HG02943 (cell line): ENCODE data around the gene ARID3B.
"Not testable (repeated sequence)": the region's sequence is repeated elsewhere in the genome, so short reads cannot be mapped to it uniquely, and the experiment has no call there.

Experiments
- ATAC-seq: cut with Tn5 transposase; IDR thresholded peaks from one replicate; pipeline ENCODE4 v1.9.1; 2021; ENCODE audit warnings: mild to moderate bottlenecking, low read depth, moderate library complexity; ENCODE audit not compliant: unreplicated experiment

The ARID3B gene

DNA sequence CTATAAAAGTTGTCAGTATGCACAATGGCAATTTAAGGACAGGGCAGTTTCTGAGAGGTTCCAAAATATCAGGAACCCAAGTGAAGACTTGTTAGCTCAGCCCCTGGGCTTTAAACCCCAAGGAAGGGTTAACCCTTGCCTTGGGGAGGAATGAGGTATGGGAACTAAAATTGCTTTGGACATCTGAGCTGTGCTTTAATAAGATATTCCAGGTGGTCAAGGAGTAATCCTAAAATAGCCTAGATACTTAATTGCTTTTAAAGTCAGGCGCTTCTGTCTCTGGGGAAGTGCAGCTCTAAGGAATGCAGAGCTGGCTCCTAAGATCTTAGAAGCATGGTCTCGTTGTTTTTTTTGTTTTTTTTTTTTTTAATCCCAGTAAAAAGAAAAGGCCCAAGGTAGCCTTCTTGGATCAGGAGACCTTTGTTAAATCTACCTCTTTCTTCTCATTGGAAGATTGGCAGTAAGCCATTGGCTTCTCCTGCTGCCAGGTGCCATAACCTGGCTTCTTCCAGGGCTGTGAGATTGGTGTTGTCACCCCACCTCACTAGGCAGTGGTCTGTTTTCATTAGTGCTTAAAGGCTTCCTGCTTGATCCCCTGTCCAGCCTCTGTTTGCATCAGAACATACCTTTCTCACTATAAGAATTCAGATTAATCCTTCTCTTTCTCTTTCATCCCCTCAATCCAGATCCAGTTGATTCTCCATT, 24.5 kb downstream of the ARID3B start:
- ATAC-seq = no peak

DNA sequence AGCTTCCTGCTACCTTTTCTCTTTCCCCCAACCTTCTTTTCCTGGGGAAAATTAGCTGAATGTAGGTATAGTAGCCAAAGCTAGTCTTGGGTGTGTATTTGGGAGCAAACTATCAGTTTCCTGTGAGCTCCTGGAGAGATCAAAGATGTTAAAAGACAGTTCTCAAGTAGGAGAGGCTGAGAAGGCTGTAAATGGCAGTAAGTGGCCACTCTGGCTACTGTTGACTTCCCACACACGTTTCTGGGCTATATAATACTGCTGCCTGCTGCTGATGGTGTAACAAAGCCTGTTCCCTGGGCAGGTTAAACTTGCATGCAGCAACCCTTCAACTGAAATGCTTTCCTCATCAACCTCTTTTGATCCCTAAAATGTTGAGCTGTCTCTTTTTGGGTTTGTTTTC, 27.6 kb downstream of the ARID3B start:
- no peak for ATAC-seq

DNA sequence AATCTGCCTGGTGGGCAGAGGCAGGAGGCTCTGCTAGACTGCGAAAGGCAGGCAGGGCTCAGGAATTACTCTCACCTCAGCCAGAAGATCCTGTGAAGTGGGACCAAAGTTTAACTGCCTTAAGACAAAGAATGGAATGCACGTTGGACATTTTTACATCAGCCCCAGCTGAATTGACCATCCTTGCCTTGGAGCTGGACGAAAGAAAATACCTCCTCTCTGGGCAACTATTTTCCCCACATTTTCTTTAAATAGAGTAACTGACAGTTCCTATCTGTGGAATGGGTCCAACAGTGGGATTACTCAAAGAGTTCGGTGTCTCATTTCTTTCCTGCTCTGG, 28.7 kb downstream of the ARID3B start:
- no peak for ATAC-seq

DNA sequence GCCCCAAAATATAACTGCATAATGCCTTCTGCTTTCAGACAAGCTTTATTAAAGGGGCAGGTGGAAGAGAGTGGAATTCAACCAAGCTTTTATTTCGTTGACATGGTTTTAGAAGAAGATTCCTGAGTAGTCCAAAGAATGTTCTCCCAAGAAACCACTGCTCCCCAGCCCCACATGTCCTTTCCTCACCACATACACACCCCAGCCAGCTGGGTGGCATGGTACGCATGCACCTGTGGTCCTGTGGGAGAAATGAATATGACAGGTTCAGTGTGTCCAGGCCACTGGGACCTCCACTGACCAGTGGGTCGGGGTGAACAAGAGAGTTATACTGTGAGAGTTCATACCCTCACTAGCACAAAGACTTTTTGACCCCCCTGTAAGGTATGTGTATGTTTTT, 30.2 kb downstream of the ARID3B start:
- ATAC-seq = no peak

DNA sequence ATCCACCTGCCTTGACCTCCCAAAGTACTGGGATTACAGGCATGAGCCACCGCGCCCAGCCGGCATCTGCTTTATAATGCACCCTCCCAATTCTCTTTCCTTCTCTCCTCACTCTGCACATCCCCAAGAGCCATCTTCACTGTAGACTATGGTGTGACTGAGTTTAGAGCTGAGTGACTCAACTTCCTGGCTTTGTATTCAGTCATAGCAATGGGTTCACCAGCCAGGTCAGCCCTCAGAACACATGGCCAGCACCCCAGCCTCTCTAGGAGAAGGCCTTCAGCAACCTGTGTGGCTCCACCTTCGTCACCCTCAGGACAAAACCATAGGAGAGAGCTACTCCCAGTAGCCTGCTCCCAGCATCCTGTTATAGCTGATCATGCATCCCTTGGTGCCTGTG, 33.0 kb downstream of the ARID3B start:
- ATAC-seq = no peak

DNA sequence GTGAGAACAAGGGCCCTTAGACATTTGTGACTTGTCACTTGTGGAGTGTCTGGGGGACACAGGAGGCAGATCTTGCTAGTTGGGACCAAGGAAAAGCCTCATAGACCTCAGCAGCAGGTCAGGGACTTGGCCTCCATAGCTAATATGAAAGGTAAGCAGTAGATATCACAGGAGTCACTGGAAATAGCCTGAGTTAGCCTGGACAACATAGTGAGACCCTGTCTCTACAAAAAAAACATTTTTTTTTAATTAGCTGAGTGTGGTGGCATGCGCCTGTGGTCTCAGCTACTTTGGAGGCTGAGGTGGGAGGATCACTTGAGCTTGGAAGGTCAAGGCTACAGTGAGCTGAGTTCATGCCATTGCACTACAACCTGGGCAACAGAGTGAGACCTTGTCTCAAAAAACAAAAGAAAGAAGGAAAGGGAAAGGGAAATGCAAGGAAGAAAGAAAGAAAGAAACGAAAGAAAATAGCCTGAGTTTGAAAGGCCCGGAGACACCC, 37.5 kb downstream of the ARID3B start:
- no peak for ATAC-seq

DNA sequence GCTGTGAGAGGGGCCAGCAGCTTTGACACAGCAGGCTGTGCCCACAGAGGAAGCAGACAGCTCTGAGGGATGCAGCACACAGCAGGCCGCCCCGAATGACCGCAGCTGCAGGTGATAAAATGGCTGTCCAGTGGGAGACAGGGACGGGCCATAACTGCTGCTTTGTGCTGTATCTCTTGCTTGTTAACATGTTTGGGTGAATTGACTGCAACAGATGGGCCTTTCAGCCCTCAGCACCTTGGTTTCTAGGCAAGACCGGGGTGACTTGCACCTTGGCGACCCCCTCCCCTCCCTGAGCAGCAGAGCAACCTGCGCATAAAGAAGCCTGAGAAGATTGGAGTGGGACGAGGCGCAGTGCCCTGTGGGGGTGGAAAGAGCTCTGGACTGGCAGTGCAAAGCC, 38.0 kb downstream of the ARID3B start:
- ATAC-seq = no peak

DNA sequence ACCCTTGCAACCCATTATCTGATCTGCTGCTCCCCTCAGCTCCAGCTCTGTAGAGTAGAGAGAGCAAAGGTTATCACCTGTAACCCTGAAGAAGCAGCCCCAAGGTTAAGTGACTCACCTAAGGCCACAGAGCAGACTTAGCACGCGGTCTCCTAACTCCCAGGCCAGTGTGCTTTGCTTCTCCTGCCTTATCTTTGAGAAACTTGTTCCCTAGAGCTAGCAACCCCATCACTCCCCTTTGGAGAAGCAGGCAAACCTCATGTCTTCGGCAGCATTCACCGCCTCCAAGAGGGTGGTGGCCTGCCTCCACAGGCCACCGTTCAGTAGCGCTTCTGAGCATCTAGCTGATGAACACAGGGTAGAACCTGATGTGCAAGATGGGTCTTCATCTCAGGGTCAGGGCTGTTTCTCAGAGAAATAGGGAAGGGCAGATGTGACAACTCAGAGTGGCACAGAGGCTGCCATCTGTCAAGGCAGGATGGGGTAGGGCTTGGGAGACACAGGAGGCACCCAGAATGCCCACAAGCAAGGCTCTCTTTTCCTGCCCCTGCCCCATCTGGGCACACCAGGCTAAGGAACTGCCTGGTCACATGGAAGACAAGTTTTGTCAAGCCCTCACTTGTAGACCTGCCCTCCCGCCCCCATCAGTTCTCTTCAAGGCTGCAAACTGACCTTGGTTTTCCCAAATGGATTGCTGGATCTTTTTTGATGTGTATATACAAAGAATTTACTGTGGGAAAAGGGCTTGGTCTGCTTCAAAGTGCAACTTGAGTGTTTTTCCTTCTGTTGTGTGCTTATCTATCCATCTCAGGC, 39.7 kb downstream of the ARID3B start:
- no peak for ATAC-seq

DNA sequence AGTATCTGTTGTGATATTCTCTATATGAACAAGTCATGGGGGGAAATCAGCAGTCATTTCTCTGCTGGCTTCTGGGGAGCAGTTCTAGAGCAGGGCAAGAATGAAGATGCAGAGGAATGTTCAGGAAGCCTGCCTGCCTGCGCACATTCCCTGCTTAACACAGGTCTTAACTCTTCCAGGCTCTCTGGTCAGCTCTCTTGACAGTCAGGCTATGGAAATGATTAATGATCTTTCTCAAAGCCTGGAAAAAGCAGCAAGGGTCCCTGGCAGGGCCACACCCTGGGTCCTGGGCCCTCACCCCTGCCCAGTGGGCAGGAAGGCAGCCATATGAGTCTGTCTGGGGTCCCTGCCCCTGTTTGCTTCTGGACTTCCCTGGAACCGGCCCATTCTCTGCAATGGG, 43.2 kb downstream of the ARID3B start:
- ATAC-seq = no peak

DNA sequence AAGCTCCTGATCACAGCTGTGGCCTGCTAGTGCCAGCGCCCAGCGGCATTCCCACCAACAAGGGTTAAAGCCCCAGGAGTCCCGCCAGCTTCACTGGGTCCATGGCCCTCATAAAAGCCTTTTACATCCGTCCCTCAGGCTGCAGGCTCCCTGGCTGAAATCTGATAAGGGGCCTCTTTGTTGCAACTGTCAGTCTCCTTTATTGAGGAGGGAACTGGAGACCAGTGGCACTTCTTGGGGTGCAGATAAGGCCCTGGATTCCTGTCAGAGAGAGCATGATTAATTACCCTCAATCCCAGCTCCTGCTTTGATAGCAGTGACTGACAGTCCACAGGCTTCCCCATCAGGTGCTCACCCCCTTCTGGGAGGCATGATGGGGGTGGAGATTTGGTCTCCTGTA, 43.8 kb downstream of the ARID3B start:
- ATAC-seq = no peak

DNA sequence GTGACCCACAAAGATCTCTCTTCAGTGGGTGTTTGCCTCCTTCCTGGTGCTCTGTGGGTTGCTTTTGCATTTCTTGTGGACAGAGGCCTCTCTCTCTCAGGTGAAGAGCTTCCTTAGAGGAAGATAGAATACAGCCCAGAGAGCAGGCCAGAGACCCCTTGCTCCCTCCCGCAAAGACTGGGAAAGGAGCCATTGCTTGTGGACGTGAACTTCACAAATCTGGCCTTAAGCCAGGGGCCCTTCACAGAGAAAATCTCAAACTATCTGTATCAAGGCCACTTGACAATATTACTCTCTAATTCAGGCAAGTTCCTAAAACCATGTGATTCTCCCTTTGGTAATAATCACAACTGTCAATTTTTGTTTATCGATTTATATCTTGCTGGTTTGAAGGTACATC, 44.2 kb downstream of the ARID3B start:
- ATAC-seq = no peak

DNA sequence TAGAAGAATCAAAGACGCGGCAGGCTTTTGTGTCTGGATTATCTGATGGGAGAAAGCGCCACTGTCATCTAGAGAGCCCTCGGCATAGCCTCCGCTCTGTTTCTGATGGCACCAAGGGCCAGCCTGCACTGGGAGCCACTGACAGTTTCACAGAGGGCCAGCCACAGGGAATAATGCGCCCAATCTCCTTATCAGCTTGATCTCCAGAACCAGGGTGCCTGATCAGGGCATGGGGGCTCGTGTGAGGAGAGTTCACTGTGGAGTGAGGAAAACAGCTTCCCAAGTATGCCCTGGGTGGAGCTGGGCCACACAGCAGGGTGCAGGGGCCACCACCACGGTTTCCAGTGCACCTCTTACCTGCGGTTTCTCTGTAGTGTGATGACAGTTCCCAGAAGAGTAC, 44.8 kb downstream of the ARID3B start:
- ATAC-seq = no peak

DNA sequence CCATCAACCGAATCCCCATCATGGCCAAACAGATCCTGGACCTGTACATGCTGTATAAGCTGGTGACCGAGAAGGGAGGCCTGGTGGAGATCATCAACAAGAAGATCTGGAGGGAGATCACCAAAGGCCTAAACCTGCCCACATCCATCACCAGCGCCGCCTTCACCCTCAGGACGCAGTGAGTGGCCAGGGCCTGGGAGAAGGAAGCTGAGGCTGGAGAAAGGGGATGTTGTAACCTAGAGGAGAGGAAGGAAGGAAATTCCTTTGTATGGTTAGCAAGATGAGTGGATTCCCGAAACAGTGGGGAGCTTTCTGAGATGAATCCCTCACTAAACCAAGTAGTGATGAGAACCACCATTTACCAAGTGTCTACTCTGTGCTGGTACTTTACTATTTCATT, 48.8 kb downstream of the ARID3B start:
- ATAC-seq = no peak

DNA sequence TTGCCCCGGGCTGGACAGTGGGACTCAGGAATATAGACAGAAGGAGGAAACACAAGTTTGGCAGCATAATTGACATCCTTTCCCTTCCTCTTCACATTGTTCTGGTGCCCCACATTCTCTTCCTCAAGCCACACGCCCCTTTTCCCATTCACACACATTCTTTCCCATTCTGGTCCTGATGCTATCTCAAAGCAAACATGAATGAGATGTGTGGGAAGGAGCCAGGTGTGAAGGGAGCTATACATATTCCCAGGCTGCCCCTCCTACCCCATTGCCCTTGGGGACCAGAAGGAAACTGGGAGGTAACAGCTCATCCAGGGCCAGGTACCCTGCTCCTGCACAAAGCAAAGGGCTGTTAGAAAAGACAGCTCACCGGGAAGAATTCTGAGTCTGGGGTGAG, 51.2 kb downstream of the ARID3B start:
- no peak for ATAC-seq

DNA sequence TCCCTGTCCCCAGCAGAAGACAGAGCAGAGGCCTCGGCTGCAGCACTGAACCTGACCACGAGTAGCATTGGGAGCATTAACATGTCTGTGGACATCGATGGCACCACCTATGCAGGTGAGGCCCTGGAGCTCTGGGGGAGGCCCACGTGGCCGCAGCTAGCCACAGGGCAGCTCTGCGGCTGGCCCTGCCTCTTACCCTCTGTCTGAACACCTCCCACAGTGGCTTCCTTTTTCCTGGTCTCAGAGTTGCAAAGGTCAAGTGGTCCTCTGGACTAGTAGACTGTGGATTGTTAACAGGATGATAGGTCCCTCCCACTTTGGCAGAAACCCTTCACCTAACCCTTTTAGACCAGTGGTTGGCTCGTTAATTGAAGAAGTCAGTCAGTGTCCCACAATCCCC, 52.1 kb downstream of the ARID3B start:
- no peak for ATAC-seq

DNA sequence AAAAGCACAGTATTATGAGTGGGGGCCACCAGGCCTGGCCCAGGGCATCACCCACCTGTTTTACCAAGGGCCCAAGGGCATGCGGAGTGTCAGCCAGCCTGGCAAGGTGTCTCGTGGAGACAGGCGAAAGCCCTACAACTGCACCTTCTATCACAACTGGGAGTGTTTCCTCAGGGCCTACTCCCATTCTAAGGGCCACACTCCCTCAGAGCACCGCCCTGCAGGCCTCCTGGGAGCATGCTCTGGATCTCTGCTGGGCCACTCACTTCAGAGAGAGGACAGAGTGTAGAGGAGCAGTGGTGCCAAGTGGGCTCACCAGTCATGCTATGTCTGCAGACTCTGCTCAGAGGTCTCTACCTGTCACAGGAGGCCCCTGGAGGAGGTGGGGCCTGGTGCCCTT, 53.4 kb downstream of the ARID3B start:
- ATAC-seq = no peak

DNA sequence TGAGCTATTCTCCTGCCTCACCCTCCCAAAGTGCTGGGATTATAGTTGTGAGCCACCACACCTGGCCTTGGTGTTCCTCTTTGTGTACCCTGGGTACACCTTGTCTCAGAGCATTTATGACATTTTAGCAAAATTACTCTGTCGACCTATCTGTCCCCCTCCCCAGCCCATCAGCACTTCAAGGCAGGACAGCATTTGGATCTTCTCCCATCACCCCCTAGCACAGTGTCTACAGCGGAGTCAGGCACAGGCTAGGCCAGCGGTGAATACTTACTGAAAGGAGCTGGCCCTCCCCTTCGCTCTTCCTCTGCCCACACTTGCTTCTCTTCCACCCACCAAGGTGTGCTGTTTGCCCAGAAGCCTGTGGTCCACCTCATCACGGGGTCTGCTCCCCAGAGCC, 54.3 kb downstream of the ARID3B start:
- ATAC-seq = no peak

DNA sequence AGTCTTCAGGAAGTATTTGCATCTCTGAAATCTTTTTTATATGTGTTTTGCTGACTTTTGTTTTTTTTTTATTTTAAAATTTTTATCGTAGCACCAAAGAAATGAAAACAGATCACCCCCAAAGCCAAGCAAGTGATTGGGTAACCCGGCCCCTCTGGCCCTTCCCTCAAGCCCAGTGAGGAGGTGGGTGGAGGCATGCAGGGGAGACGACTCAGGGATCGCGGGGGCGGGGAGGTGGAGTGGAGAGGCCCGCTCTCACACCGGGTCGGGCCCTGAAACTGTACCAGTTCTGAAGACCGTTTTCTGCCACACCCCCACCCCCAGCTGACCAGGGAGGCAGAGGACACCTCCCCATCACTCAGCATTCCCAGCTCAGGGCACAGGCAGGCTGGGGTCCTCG, 55.7 kb downstream of the ARID3B start:
- ATAC-seq = not testable (repeated sequence)

DNA sequence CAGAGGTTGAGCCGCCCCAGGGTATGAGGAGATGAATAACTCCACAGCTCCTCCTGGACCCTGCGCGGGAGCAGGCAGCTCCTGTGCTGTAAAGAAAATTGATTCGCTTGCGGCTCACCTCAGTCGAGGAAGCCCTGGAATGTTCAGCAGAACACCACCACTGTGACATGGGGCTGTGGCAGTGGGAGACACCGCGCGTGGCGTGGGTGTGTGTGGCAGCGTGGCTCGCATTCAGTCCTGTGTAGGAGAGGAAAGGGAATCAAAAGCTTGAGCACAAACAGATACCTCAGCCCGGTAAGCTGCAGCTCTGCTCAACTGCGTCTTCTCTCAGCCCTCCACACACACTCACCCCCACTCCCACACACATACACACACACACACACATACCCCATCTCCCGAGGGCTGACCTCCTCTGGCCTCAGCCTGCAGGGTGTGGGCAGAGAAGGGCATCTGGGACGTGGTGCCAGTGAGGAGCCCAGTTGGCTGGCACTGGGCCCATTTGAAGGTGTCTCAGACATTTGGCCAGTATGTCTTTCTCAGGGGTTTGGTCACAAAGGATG, 56.2 kb downstream of the ARID3B start:
- ATAC-seq = not testable (repeated sequence)

DNA sequence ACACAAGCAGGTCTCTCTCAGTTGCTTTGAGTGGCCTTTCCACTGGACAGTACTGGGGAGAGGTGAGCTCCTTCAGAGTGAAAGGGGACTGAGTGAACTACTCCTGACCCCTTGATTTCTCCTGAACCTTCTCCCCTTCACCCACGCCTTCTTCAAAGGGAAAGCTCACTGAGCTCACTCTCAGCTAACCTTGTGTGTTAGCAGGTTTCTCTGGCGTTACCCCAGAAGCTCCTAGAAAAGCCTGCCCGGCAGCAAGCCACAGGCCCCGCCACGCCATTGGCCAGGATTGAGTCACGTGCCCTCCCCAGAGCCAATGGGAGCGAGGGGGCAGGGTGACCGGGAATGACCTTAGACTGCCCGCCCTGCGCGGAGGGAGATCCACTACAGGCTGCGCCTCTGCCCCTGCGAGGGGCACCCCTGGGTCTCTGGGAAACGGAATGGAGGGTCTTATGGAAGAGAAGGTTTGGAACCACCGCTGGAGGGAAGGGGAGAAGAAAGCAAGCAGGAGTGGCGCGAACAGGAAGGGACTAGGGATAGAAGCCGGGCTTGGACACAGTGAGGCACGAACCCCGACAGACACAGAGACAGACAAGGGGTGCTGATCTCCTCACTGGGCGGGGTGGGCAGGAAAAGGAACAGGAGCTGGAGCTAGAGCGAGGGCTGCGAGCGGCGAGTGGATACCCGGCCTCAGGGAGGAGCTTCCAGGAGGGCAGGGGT, 57.3 kb downstream of the ARID3B start:
- ATAC-seq = peak; percentile 80

DNA sequence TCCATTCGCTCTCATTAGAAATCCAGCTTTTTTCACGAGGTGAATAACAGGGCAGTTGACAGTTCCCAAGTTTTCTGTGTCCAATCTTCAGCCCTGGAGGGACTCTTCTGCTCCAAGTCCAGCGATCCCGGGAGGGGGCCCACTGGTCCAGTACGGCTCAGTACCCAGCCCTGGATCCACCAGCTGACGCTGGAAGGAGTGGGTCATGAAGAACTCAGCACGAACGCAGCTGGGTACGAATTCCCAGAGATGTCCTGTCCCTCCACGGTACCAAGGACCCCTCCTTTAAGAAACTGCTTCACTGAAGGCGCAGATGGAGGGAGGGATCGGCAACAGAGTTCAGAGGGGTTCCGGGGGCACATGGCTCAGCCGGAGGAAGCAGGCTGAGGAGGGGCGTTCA, 58.1 kb downstream of the ARID3B start:
- ATAC-seq = no peak
